Glutamatergic neuron (in vitro differentiated cells): ENCODE measurements around the gene PSME2. TPM values are rescaled to one million over a fixed set of nuclear protein-coding genes. Genes with fewer than 3 reads are reported as not detected.

Source experiments
- DNase-seq: peaks from one replicate; pipeline ENCODE4 v3.0.0; 2022
- H3K27ac Mint-ChIP-seq: one replicate; pipeline ENCODE4 v1.8.0; 2020; ENCODE audit warnings: mild to moderate bottlenecking, mixed read lengths, inconsistent platforms; ENCODE audit not compliant: unreplicated experiment
- H3K27me3 Mint-ChIP-seq: one replicate; pipeline ENCODE4 v1.8.0; 2020; ENCODE audit warnings: mild to moderate bottlenecking, moderate library complexity, mixed read lengths, inconsistent platforms; ENCODE audit not compliant: unreplicated experiment
- H3K36me3 Mint-ChIP-seq: one replicate; pipeline ENCODE4 v1.8.0; 2020; ENCODE audit warnings: mild to moderate bottlenecking, mixed read lengths, inconsistent platforms; ENCODE audit not compliant: unreplicated experiment
- H3K4me1 Mint-ChIP-seq: one replicate; pipeline ENCODE4 v1.8.0; 2020; ENCODE audit warnings: mild to moderate bottlenecking, low read depth, mixed read lengths, inconsistent platforms; ENCODE audit not compliant: unreplicated experiment
- H3K4me3 Mint-ChIP-seq: one replicate; pipeline ENCODE4 v1.8.0; 2020; ENCODE audit warnings: mild to moderate bottlenecking, mixed read lengths, inconsistent platforms; ENCODE audit not compliant: unreplicated experiment
- H3K9me3 Mint-ChIP-seq: one replicate; pipeline ENCODE4 v1.8.0; 2020; ENCODE audit warnings: mild to moderate bottlenecking, moderate library complexity, mixed read lengths, inconsistent platforms; ENCODE audit not compliant: unreplicated experiment
- CTCF ChIP-seq: fragments of 200-600 bp; sonication (generic); IDR thresholded peaks from one replicate; pipeline ENCODE4 v1.5.0; 2021; ENCODE audit not compliant: partially characterized antibody, unreplicated experiment
- total RNA-seq: library from RNA; stranded (reverse); fragmentation: NEBNext Ultra II Directional; extraction: Animal tissue kit (Norgen Biotek cat#: 25700); gene quantifications from one replicate; pipeline ENCODE4 v1.2.1, GENCODE V29; 2021; ENCODE audit not compliant: unreplicated experiment

The PSME2 gene
- total RNA-seq, 1 donor from 2014 or later = 58.9 TPM

- peaks cover 15% of the 10 kb centered on the region for H3K27me3 Mint-ChIP-seq
- H3K27ac Mint-ChIP-seq = peak overlapping the region; percentile 33
- peak overlapping the region; percentile 79 for H3K4me3 Mint-ChIP-seq
- no peaks in the 10 kb centered on the region for H3K36me3 Mint-ChIP-seq
- TF ChIP-seq CTCF = no peak
- DNase-seq = no peak
- H3K4me1 Mint-ChIP-seq = peaks cover 23% of the 10 kb centered on the region
- H3K9me3 Mint-ChIP-seq = peaks cover 12% of the 10 kb centered on the region
These were observed 9.5 kb downstream of the PSME2 start for GRCh38 chr14:24136684-24137528.

- Mint-ChIP-seq H3K27ac (peak within 1 kb of the TSS; percentile 75), H3K4me1 (peaks cover 27% of the 10 kb centered on the region), H3K9me3 (peaks cover 10% of the 10 kb centered on the region), H3K27me3 (peaks cover 16% of the 10 kb centered on the region), H3K36me3 (no peaks in the 10 kb centered on the region), H3K4me3 (peak within 1 kb of the TSS; percentile 95)
- DNase-seq = peak; percentile 92
- no peak for TF ChIP-seq CTCF
These were observed 10.4 kb downstream of the PSME2 start, which contains the start of gene PSME1 for GRCh38 chr14:24135834-24136683. Gene PSME1, plus strand, starts transcription at chr14:24136194. Its CDS starts 69 bp downstream, at chr14:24136263.

- H3K9me3 Mint-ChIP-seq = peaks cover 12% of the 10 kb centered on the region
- peak overlapping the region; percentile 95 for H3K4me3 Mint-ChIP-seq
- DNase-seq = no peak
- H3K4me1 Mint-ChIP-seq = peaks cover 33% of the 10 kb centered on the region
- H3K36me3 Mint-ChIP-seq = no peaks in the 10 kb centered on the region
- H3K27me3 Mint-ChIP-seq = peaks cover 19% of the 10 kb centered on the region
- TF ChIP-seq CTCF = no peak
- H3K27ac Mint-ChIP-seq = peak overlapping the region; percentile 75
These were observed 10.9 kb downstream of the PSME2 start for GRCh38 chr14:24135584-24135833.

- H3K4me3 Mint-ChIP-seq = no peak overlapping the region
- DNase-seq = no peak
- peaks cover 19% of the 10 kb centered on the region for H3K27me3 Mint-ChIP-seq
- no peak for TF ChIP-seq CTCF
- H3K27ac Mint-ChIP-seq = no peak overlapping the region
- H3K36me3 Mint-ChIP-seq = no peaks in the 10 kb centered on the region
- peaks cover 27% of the 10 kb centered on the region for H3K4me1 Mint-ChIP-seq
- peaks cover 11% of the 10 kb centered on the region for H3K9me3 Mint-ChIP-seq
These were observed 12.7 kb downstream of the PSME2 start for GRCh38 chr14:24133735-24134134.
